ENCODE data around the gene BIRC3. TPM values are rescaled to one million over a fixed set of nuclear protein-coding genes. Genes with fewer than 3 reads are reported as not detected.

The BIRC3 gene
- total and polyA plus RNA-seq, 2 of the 8 experiments (the other 6 are each of a cell fraction or from before 2014, with no cell fraction given): 0.08 to 0.20 TPM

GRCh38 chr11:102304686-102305085, 12.6 kb upstream of the BIRC3 start:
- CTCF ChIA-PET (ENCODE audit: partially characterized antibody): no interaction called here
- H3K23ac ChIP-seq (ENCODE audit: insufficient read length): no peak overlapping the region

More at GRCh38 chr11:102304686-102305085, 12.6 kb upstream of the BIRC3 start:
- Histone ChIP-seq H3K27ac (ENCODE audit: low read depth, low read length) (no peak overlapping the region), H3K4me3 (ENCODE audit: extremely low read depth in 1 of 4, insufficient read depth in 2 of 4, low read depth in 3 of 4, low read length in 4 of 4) (no peak overlapping the region), H3K14ac (ENCODE audit: insufficient read length) (no peak overlapping the region), H3K4me1 (replicated peaks in 1 of 4; ENCODE audit: control insufficient read depth in 3 of 4, insufficient read depth in 4 of 4, low read length in 3 of 4) (no peaks in the 10 kb centered on the region; a peak in 1 of 7 replicates), H2AK5ac (ENCODE audit: low read depth, low read length) (no peak overlapping the region), H4K20me1 (replicated peaks in 1 of 2; ENCODE audit: control insufficient read depth in 1 of 2, insufficient read depth in 2 of 2, low read length in 2 of 2) (no peaks in the 10 kb centered on the region), H2AFZ (ENCODE audit: low read length) (no peak overlapping the region), H3K79me2 (ENCODE audit: control insufficient read depth in 1 of 2, insufficient read depth in 2 of 2, low read length in 2 of 2) (no peaks in the 10 kb centered on the region), H3K27me3 (replicated peaks in 1 of 4; ENCODE audit: control insufficient read depth in 3 of 4, extremely low read depth in 1 of 4, insufficient read depth in 3 of 4, low read length in 3 of 4) (no peaks in the 10 kb centered on the region), H2BK120ac (replicated peaks; ENCODE audit: low read depth, low read length) (no peak overlapping the region), H4K8ac (ENCODE audit: extremely low read depth, insufficient read depth, low read length) (no peak overlapping the region), H3K4me2 (ENCODE audit: insufficient read depth in 1 of 2, low read depth in 2 of 2, low read length in 2 of 2) (no peak overlapping the region), H4K91ac (replicated peaks; ENCODE audit: insufficient read length, low read length) (no peak overlapping the region), H4K5ac (ENCODE audit: insufficient read length, low read depth, low read length) (no peak overlapping the region), H2BK12ac (ENCODE audit: low read depth, low read length) (no peak overlapping the region), H3K4ac (replicated peaks; ENCODE audit: insufficient read length, low read depth, low read length) (no peak overlapping the region), H3K18ac (ENCODE audit: extremely low read depth, low read length) (no peak overlapping the region), H3K56ac (replicated peaks; ENCODE audit: insufficient read length, low read depth, low read length) (no peak overlapping the region), H3K79me1 (ENCODE audit: low read depth, low read length) (no peaks in the 10 kb centered on the region), H3K9me3 (ENCODE audit: insufficient read depth in 2 of 2, low read depth in 1 of 2, low read length in 1 of 2) (peaks cover 15 to 17% of the 10 kb centered on the region in 2 experiments), H3K23me2 (ENCODE audit: low read depth, low read length) (no peaks in the 10 kb centered on the region; the same call in 1 of the 2 replicates), H2BK15ac (ENCODE audit: low read length) (no peak overlapping the region), H3K36me3 (ENCODE audit: control insufficient read depth in 2 of 4, insufficient read depth in 4 of 4, low read length in 3 of 4) (no peaks in the 10 kb centered on the region), H2BK5ac (ENCODE audit: low read depth, low read length) (no peak overlapping the region), H3K9ac (replicated peaks in 1 of 4; ENCODE audit: extremely low read depth in 1 of 4, low read depth in 3 of 4, low read length in 3 of 4) (no peak overlapping the region), H2BK20ac (ENCODE audit: low read length) (no peak overlapping the region)
- no peak for DNase-seq (ENCODE audit: low read depth in 1 of 2, low spot score in 2 of 2)
- TF ChIP-seq POLR2A (IDR thresholded peaks at IDR 0.05; ENCODE audit: control extremely low read depth in 1 of 2, low read depth in 2 of 2, low read length in 2 of 2) (no peak), CHD2 (IDR thresholded peaks at IDR 0.05; ENCODE audit: low read length) (no peak), RXRA (IDR thresholded peaks at IDR 0.05; ENCODE audit: insufficient read depth, low read depth, low read length) (no peak), POU5F1 (IDR thresholded peaks at IDR 0.05; ENCODE audit: low read depth, low read length) (no peak), CBX5 (IDR thresholded peaks at IDR 0.05; ENCODE audit: low read depth, low read length) (no peak), GTF2F1 (IDR thresholded peaks at IDR 0.05; ENCODE audit: borderline replicate concordance, low read depth, low read length) (no peak)
- POLR2A ChIA-PET (ENCODE audit: partially characterized antibody): no interaction called here
- 86% methylated on average over 4 of the region's 4 CpGs; no CpG with 5 or more reads in 1 of the 2 experiments for WGBS, 2 experiments (ENCODE audit: extremely low coverage in 1 of 2, insufficient coverage in 1 of 2, insufficient read length in 1 of 2, insufficient replicate concordance in 2 of 2, low coverage in 1 of 2, low lambda C conversion rate in 2 of 2, missing lambda C conversion rate in 1 of 2)
- FAIRE-seq: no peak
